Adrenal gland (tissue), 12 donors: Measurements from ENCODE around the gene LPIN1. TPM values are rescaled to one million over a fixed set of nuclear protein-coding genes. Genes with fewer than 3 reads are reported as not detected.
A peak's percentile ranks its signal among the peaks of the same experiment; 100 is the strongest.
"Not testable (repeated sequence)": the region's sequence is repeated elsewhere in the genome, so short reads cannot be mapped to it uniquely, and the experiment has no call there.

Source experiments
- DNase-seq, 7 donors: peaks; one replicate each; pipeline ENCODE4 v3.0.0-alpha.2; 2019 to 2020
- H3K27ac ChIP-seq, 5 donors: fragments of 200-600 bp; sonication (generic) in 4 of 5; 1 replicate in 3 of 5; 2 replicates in 2 of 5; pipeline versions ENCODE4 v1.5.1 to v1.8.0; 2016 to 2020; ENCODE audit warnings: mild to moderate bottlenecking in 1 of 5
- H3K27me3 ChIP-seq: fragments of 200-600 bp; 2 replicates; pipeline ENCODE4 v1.8.0; 2021
- H3K36me3 ChIP-seq, 2 donors: fragments of 200-600 bp; replicated peaks in 1 of 2; 1 replicate in 1 of 2; 2 replicates in 1 of 2; pipeline versions ENCODE4 v1.5.1 to v1.8.0; 2018 to 2022
- H3K4me1 ChIP-seq, 2 donors: fragments of 200-600 bp; replicated peaks in 1 of 2; 1 replicate in 1 of 2; 2 replicates in 1 of 2; pipeline versions ENCODE4 v1.5.1 to v1.8.0; 2018 to 2021
- H3K4me3 ChIP-seq, 4 donors: fragments of 200-600 bp; sonication (generic) in 3 of 4; one replicate each; pipeline ENCODE4 v1.5.1; 2016 to 2018
- H3K9me3 ChIP-seq, 3 donors: fragments of 200-600 bp; sonication (generic) in 1 of 3; replicated peaks in 1 of 3; 1 replicate in 2 of 3; 2 replicates in 1 of 3; pipeline versions ENCODE4 v1.5.1 to v1.8.0; 2016 to 2021
- CTCF ChIP-seq, 6 experiments: fragments of 450-650 bp in 4 of 6; fragments of 200-600 bp in 2 of 6; sonication (generic) in 1 of 6; IDR thresholded peaks; 1 replicate in 5 of 6; 2 replicates in 1 of 6; pipeline versions ENCODE4 v1.5.1 to v1.8.0; 2016 to 2021; ENCODE audit warnings: antibody characterized with exemption in 6 of 6, mild to moderate bottlenecking in 2 of 6, moderate library complexity in 1 of 6
- POLR2A ChIP-seq, 2 donors: fragments of 450-650 bp; IDR thresholded peaks; one replicate each; pipeline ENCODE4 v1.6.1; 2017; ENCODE audit warnings: antibody characterized with exemption in 2 of 2, mild to moderate bottlenecking in 2 of 2, moderate library complexity in 1 of 2
- WGBS, 4 donors: extraction: QIAGEN DNeasy Blood & Tissue Kit in 2 of 4; methylation state at CpG; one replicate each; pipeline versions ENCODE4 v1.1.5 to v1.1.7; 2013 to 2017; 5-methylcytosine and 5-hydroxymethylcytosine counted together
- intact Hi-C, 2 donors: fragments of 100-400 bp; cut with DNase I; formaldehyde crosslinking; loops; one replicate each; pipeline versions ENCODE4 v1.14.1 to v1.15.0; 2022 to 2023
- polyA plus RNA-seq, 3 donors: library from polyadenylated mRNA; stranded (reverse); fragments of 200-250 nt in 2 of 3; fragments of 350-450 nt in 1 of 3; fragmentation: Illumina TruSeq in 1 of 3; extraction: RNeasy Lipid Tissue Mini Kit (QIAGEN cat#74804) in 1 of 3; gene quantifications; one replicate each; pipeline ENCODE4 v1.2.3, GENCODE V29; 2013 to 2014
- total RNA-seq, 9 donors: library from RNA; depleted of rRNA in 4 of 9; stranded (reverse); fragments of >200 nt in 4 of 9; fragments of 120-200 nt in 1 of 9; fragmentation: NEBNext Ultra II Directional in 1 of 9; extraction: Animal tissue kit (Norgen Biotek cat#: 25700) in 1 of 9; gene quantifications; one replicate each; pipeline versions ENCODE4 v1.1.0 to v1.2.4, GENCODE V29; 2013 to 2023
- donor health status: healthy with polysubstance abuse.
- donor health status: Bipolar disorder and iron deficiency.
- donor health status: DM: yes; HTN: yes; CAD: no.
- donor health status: DM: no; HTN: no; CAD: no.
- donor health status: DM: no; HTN: no; CAD: no.
- donor health status: DM: yes; HTN: yes; CAD: no.

The LPIN1 gene
- total and polyA plus RNA-seq, 12 donors: 17.0 to 58.5 (median 36.8) TPM

DNA sequence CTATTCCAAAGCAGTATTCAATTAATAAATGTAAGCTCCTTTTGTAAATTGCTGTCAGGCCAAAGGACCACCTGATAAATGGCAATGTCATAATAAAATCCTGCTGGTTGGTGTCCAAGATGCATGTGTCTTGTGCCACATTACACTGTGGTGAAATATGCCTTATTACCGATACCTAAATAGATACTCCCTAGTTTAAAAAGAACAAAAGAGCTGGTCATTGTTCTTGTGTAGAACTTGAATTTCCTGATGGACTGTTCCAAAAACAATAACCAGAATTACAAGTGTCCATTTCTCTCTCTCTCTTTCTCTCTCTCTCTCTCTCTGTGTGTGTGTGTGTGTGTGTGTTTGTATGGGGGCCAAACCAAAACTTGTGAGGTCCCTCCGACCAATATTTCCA is 13.8 kb upstream of the LPIN1 start:
- intact Hi-C loops: no loop called here
- no peak for TF ChIP-seq POLR2A (IDR thresholded peaks at IDR 0.05)
- DNase-seq: no peak
- Histone ChIP-seq H3K4me3 (no peak overlapping the region), H3K9me3 (no peaks in the 10 kb centered on the region), H3K36me3 (no peaks in the 10 kb centered on the region), H3K27ac (no peak overlapping the region), H3K27me3 (no peaks in the 10 kb centered on the region), H3K4me1 (no peaks in the 10 kb centered on the region)
- 75 to 83% (median 78%) methylated on average over 2 of the region's 2 CpGs for WGBS, 4 donors

GRCh38 chr2:11737852-11738251 is 8.6 kb upstream of the LPIN1 start:
- peak in 1 of 7 donors; percentile 15 for DNase-seq
- WGBS, 4 donors: 87 to 100% (median 93%) methylated on average over 2 of the region's 2 CpGs
- intact Hi-C loops, H3K9me3 ChIP-seq, H3K4me3 ChIP-seq, H3K27ac ChIP-seq, H3K36me3 ChIP-seq, H3K27me3 ChIP-seq: not testable (repeated sequence)
- peaks cover 0 to 11% of the 10 kb centered on the region in 2 donors for H3K4me1 ChIP-seq

DNA sequence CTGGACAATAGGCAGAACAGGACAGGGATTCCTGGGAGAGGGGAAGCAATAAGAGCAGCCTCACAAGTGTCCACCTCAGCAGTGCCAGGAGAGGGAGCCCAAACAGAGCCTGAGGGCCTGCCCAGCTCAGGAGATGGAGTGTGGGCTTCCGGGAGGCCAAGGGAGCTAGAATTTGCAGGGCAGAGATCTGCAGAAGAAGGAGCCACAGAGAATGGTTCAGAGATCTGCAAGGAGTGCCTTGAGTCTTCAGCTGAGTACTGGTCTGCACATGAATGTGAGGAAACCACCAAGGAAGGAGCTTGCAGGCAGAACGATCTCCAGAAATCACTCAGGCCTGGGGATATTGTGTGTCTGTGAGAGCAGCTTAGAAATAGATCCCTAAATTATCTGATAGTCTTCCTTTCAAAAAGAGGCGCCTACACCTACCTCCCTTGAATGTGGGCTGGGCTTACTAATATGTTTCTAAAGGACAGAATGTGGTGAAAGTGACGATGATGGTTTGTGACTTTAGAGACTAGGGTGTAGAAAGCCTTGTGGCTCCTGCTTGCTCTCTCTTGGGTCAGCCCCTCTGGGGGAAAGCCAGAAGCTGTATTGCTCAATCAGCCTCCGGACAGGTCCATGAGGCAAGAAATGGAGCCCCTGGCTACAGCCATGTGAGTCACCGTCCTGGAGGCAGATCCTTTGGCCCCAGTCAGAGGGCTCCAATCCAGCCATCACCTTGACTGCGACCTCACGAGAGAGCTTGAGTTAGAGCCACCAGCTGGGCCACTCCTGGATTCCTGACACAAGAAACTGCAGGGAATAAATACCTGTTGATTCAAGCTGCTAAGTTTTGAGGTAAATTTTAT is 7.6 kb upstream of the LPIN1 start:
- Histone ChIP-seq H3K4me3 (no peak overlapping the region), H3K36me3 (no peaks in the 10 kb centered on the region), H3K9me3 (no peaks in the 10 kb centered on the region), H3K4me1 (peaks cover 0 to 13% of the 10 kb centered on the region in 2 donors), H3K27ac (peak overlapping the region in 2 of 5 donors; percentile 19 to 42), H3K27me3 (no peaks in the 10 kb centered on the region)
- 36 to 44% (median 41%) methylated on average over 7 to 8 of the region's 8 CpGs for WGBS, 4 donors
- intact Hi-C loops: no loop called here
- TF ChIP-seq CTCF (IDR thresholded peaks at IDR 0.05) (peak; percentile 22 to 60 (median 44)), POLR2A (IDR thresholded peaks at IDR 0.05) (no peak)
- peak; percentile 79 to 97 (median 94) for DNase-seq

DNA sequence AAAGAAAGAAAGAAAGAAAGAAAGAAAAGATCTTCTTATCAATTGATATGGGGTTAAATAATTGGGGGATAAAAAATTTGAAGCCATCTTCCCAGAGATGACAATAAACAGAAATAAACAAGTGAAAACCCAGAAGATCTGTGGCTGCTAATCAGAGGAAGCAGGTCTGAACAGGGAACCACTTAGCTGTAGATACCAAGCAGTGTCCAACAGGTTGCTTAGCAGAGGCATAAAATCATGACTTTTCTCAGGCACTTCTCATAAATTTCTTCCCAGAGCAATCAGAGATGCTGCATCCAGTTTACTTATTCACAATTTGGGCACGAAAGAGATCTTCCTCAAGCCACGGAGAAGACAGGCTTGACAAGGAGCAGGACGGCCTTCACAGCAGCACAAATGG is 5.7 kb upstream of the LPIN1 start:
- Histone ChIP-seq H3K36me3 (no peaks in the 10 kb centered on the region), H3K4me3 (no peak overlapping the region), H3K9me3 (no peaks in the 10 kb centered on the region), H3K4me1 (peaks cover 5 to 22% of the 10 kb centered on the region in 2 donors), H3K27ac (no peak overlapping the region), H3K27me3 (no peaks in the 10 kb centered on the region)
- peak in 1 of 7 donors; percentile 3 for DNase-seq
- no peak for TF ChIP-seq CTCF (IDR thresholded peaks at IDR 0.05)
- TF ChIP-seq POLR2A (IDR thresholded peaks at IDR 0.05): no peak
- intact Hi-C loops: loop anchor here (5.0 to 10.0 kb wide), 3 partner anchors 37 to 46 kb away; no protein-coding TSS in a partner anchor
- 89 to 100% (median 92%) methylated on average over 3 of the region's 3 CpGs for WGBS, 4 donors

DNA sequence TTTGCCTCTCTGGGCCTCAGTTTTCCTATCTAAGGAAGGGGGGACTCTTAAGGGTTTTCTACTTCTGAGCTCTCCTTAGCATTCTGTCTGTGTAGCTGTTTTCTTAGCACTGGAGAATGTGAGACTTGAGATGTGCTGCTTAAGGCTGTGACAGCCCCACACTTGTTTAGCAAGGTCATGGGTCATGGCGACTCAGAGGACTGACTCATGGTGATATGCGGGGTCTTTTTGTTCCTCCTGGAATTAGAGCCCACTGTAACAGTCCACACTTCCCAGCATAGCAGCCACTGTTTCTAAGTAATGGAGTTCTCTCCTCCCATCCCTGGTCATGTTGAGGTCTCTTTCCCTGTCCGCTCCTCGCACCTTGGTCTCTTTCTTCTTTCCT is 4.1 kb upstream of the LPIN1 start:
- TF ChIP-seq CTCF (IDR thresholded peaks at IDR 0.05): no peak
- no peak for TF ChIP-seq POLR2A (IDR thresholded peaks at IDR 0.05)
- no peaks in the 10 kb centered on the region for H3K9me3 ChIP-seq
- H3K4me1 ChIP-seq: peaks cover 5 to 31% of the 10 kb centered on the region in 2 donors
- 75 to 87% (median 81%) methylated on average over 4 of the region's 4 CpGs for WGBS, 4 donors
- no peaks in the 10 kb centered on the region for H3K27me3 ChIP-seq
- intact Hi-C loops: loop anchor here (5.0 to 10.0 kb wide), 3 partner anchors 35 to 48 kb away; no protein-coding TSS in a partner anchor
- no peaks in the 10 kb centered on the region for H3K36me3 ChIP-seq
- no peak overlapping the region for H3K27ac ChIP-seq
- peak in 1 of 7 donors; percentile 41 for DNase-seq
- no peak overlapping the region for H3K4me3 ChIP-seq
